Cardiac fibroblast (primary cell): ENCODE results near the gene KIF1A.

Source experiments
- DNase-seq, 2 donors: peaks; one replicate each; pipeline versions ENCODE4 v3.0.0 to v3.0.0-alpha.2; 2010; ENCODE audit warnings: low read depth in 2 of 2
- H3K4me3 ChIP-seq, 2 donors: replicated peaks in 1 of 2; 1 replicate in 1 of 2; 2 replicates in 1 of 2; pipeline ENCODE4 v1.5.1; 2011; ENCODE audit warnings: low read depth in 2 of 2, low read length in 2 of 2, mild to moderate bottlenecking in 2 of 2, moderate library complexity in 1 of 2
- TF ChIP-seq, protein P1 (sequence below): IDR thresholded peaks from one replicate; pipeline ENCODE4 v1.5.1; 2011; ENCODE audit warnings: low read depth, mild to moderate bottlenecking, low read length, inconsistent platforms

Gene KIF1A

DNA sequence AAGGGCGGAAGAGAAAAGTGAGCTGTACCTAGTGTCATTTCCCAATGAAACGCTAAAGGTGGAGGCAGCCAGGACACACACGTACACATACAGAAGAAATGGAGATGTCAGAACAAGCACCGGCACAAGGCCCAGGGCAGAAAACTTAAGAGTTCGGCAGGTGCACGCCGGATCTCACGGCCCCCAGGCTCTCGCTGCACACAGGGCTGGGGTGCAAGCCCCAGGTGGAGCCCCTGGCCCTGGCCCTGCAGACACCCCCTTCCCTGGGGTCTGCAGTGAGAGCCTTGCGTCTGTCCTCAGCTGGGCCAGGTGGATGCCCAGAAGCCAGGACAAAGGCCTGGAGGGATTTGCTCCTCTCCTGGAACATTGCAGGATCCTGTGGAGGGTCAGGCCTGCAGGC, 91.7 kb downstream of the KIF1A start:
- no peak for DNase-seq
- no peak overlapping the region for H3K4me3 ChIP-seq
- TF ChIP-seq, protein P1, sequence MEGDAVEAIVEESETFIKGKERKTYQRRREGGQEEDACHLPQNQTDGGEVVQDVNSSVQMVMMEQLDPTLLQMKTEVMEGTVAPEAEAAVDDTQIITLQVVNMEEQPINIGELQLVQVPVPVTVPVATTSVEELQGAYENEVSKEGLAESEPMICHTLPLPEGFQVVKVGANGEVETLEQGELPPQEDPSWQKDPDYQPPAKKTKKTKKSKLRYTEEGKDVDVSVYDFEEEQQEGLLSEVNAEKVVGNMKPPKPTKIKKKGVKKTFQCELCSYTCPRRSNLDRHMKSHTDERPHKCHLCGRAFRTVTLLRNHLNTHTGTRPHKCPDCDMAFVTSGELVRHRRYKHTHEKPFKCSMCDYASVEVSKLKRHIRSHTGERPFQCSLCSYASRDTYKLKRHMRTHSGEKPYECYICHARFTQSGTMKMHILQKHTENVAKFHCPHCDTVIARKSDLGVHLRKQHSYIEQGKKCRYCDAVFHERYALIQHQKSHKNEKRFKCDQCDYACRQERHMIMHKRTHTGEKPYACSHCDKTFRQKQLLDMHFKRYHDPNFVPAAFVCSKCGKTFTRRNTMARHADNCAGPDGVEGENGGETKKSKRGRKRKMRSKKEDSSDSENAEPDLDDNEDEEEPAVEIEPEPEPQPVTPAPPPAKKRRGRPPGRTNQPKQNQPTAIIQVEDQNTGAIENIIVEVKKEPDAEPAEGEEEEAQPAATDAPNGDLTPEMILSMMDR = no peak

DNA sequence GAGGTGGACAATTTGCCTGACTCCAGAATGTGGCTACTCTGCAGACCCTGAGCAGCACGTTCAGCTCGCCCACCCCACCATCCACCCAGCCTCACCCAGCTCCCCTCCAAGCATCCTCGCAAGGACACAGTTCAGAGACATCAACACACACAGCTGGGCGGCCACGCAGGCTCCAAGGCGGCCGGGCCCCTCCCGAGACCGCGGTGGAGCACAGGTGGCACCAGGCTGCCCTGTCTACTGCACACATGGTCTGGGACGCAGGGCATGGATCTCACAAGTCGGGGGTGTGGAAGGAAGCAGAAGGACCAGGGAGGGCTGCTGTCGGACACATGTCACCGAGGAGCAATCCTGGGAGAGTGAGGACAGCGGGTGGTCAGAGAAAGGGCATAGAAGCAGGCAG, 92.1 kb downstream of the KIF1A start:
- no peak for DNase-seq
- TF ChIP-seq, protein P1 = no peak
- H3K4me3 ChIP-seq = no peak overlapping the region

DNA sequence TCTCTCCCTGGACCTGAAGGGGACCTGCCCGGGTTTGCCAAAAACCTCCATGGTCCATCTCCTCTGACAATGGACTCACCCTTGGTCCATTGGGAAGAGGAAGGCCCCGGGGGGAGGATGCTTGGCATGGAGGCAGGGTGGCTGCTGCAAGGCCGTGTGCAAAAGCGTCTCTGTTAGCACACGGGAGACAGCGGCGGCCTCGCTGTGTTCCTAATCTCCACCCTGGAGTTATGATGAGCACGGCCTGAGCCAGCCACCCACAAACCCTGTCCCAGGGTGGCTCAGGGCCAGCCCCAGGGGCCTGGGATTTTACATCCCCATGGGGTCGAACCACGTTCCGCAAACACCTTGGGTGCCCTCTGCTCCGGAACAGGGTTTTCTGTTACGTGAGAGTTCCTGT, 92.6 kb downstream of the KIF1A start:
- TF ChIP-seq, protein P1 = no peak
- no peak for DNase-seq
- H3K4me3 ChIP-seq = no peak overlapping the region

GRCh38 chr2:240726876-240727275, 93.1 kb downstream of the KIF1A start:
- H3K4me3 ChIP-seq = no peak overlapping the region
- no peak for DNase-seq
- TF ChIP-seq, protein P1 = no peak

DNA sequence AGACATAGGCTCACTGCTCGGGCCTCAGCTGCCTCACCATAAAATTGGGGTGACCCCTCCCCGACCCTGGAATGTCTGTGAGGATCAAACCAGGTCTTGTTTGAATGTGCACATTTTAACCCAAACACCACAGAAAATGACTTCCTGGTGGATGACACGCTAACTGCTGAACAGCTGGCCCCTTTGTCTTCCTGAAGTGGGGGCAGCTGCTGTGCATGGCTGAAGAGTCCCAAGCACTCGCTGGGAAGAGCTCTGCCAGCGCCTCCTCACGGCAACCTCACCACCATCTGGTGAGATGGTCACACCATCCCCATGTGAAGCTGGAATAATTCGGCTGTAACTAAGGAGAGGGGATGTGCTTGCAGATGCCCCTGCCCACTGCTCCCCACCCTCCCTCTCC, 94.3 kb downstream of the KIF1A start:
- DNase-seq = no peak
- no peak overlapping the region for H3K4me3 ChIP-seq
- TF ChIP-seq, protein P1 = no peak

GRCh38 chr2:240725266-240725665, 94.8 kb downstream of the KIF1A start:
- DNase-seq = no peak
- H3K4me3 ChIP-seq = no peak overlapping the region
- TF ChIP-seq, protein P1 = no peak

GRCh38 chr2:240724431-240724830, 95.6 kb downstream of the KIF1A start:
- H3K4me3 ChIP-seq = no peak overlapping the region
- DNase-seq = no peak
- TF ChIP-seq, protein P1 = no peak
